CMK (cell line): Measurements from ENCODE around the gene HBS1L.
"Not testable (repeated sequence)": the region's sequence is repeated elsewhere in the genome, so short reads cannot be mapped to it uniquely, and the experiment has no call there.

ENCODE experiments used
- DNase-seq: peaks from one replicate; pipeline ENCODE4 v3.0.0-alpha.2; 2010; ENCODE audit warnings: low read depth

Gene HBS1L

DNA sequence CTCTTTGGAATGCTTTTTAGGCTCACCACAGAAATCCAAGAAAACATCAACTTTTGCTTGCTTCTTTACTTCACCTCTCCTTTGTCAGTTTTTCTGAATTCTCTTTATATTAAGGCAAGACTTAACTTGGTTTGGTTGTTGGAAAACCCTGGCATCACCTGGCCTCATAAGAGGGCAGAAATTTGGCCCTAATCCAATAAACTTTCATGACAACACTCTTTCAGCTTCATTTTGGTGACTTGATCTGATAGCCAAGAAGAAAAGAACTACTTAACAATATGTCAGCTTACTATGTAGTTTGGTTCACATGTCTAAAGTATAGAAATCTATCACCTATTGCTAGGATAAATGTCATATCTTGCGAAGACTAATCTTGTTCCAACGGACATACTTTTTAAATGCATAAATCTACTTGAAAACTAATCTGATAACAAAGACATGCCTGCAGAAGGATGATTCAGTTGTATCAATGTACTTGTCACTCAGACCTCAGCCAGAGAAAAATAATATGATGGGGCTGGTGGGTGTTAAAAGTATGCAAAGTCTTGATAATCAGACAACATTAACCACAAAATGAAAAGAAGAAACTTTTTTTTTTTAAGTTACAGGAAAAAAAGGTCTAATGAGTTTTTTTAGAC lies 19.3 kb upstream of the HBS1L start:
- no peak for DNase-seq

DNA sequence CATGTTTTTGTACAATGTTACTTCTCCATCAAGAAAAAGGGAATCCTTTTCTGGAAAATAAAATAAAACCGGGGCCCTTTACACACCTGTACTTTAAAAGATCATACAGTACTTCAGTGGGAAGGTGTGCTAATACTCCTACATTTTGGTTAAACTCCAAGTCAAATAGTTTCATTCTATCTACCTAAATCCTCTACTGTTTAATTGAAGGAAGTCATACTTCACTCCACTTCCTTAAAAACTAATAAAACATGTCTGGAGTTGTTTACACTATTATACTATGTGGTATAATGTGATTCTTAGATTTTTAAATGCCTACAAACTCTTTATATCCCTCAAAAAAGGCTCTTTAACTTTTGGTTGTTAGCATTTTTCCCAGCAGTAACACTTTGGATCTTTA lies 18.6 kb upstream of the HBS1L start:
- DNase-seq: no peak

- no peak for DNase-seq
Observed at GRCh38 chr6:135072753-135073152, 18.1 kb upstream of the HBS1L start.

- no peak for DNase-seq
Observed at GRCh38 chr6:135071541-135071940, 16.9 kb upstream of the HBS1L start.

DNA sequence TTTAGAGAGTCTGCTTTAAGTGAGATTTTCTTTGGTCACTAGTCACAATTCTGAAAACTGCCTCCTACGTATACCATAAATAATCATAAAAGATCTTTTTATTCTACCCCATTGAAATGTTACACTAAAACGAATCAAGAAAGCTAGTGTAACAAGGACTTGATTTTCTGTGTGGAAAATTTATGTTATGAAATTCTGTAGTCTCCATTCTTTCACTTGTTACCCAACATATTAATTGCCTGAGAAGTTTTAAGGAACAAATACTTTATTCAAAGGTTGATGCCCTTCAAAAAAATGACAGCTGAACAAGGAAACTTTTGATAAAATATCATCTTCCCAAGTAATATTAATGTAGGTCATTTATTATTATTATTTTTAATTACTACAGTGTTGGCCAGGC lies 13.3 kb upstream of the HBS1L start:
- DNase-seq: no peak

- no peak for DNase-seq
Observed at GRCh38 chr6:135066806-135067205, 12.2 kb upstream of the HBS1L start.

- no peak for DNase-seq
Observed at GRCh38 chr6:135066397-135066796, 11.8 kb upstream of the HBS1L start.

- no peak for DNase-seq
Observed at GRCh38 chr6:135064586-135064985, 10.0 kb upstream of the HBS1L start.

GRCh38 chr6:135063926-135064325 lies 9.3 kb upstream of the HBS1L start:
- no peak for DNase-seq

- no peak for DNase-seq
Observed at GRCh38 chr6:135062735-135063134, 8.1 kb upstream of the HBS1L start.

DNA sequence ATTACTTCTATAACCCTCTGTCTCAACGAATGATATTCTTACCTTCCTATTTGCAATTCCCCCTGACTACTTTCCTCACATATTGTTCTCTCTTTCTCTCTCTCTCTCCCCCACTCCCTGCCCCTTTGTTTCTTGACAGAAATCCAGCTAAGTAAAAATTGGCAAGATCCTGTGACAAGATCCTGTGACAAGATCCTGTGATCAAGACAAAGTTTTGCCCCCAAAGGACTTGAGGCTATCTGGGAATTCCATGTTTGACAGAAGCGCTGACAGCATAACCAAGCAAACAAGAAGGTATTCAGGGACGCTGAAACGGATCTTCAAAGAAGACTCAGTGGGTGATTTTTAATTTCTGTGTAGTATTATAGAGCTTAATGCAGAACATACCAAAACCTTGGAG lies 5.5 kb upstream of the HBS1L start:
- no peak for DNase-seq

- not testable (repeated sequence) for DNase-seq
Observed at GRCh38 chr6:135058299-135058698, 3.7 kb upstream of the HBS1L start.

DNA sequence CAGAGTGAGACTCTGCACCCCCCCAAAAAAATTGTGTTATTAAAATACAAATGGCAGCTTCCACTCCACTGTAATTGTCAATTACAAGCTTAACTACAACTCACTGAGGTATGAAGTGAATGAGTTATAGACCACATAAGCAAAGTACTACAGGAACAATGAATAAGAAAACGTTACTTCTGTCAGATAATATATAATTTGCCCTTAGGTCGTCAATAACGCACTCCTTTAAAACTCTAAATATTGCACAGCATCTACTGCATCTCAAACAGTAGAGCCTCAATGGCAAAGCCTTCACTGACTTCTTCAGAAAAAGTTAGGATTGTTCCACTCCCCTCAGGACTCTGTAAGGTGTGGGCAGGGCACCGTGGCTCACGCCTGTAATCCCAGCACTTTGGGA lies 2.0 kb upstream of the HBS1L start:
- no peak for DNase-seq

- no peak for DNase-seq
Observed at GRCh38 chr6:135054226-135054568, 425 bp downstream of the HBS1L start.

DNA sequence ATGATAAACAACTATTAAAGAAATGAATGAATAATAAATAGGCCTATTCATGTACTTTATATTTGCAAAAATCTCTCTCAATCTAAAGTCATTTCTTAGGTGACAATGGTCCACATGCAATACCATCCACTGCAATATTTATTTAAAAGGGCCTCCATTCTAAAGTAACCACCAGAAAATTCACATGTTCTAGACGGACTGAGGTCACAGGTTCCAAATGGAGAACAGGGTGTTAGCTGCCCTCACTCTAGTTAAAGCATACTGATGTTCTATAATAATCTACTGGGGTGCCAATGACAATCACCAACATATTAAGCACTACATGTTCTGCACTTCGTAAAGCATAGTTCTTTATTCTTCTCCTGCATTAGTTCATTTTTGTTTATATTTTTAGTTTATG lies 1.2 kb downstream of the HBS1L start:
- no peak for DNase-seq

GRCh38 chr6:135052939-135053338 lies 1.7 kb downstream of the HBS1L start:
- DNase-seq: no peak

GRCh38 chr6:135048915-135049314 lies 5.7 kb downstream of the HBS1L start:
- DNase-seq: no peak

- DNase-seq: no peak
Observed at GRCh38 chr6:135047336-135047735, 7.3 kb downstream of the HBS1L start.

GRCh38 chr6:135046912-135047311 lies 7.7 kb downstream of the HBS1L start:
- no peak for DNase-seq

DNA sequence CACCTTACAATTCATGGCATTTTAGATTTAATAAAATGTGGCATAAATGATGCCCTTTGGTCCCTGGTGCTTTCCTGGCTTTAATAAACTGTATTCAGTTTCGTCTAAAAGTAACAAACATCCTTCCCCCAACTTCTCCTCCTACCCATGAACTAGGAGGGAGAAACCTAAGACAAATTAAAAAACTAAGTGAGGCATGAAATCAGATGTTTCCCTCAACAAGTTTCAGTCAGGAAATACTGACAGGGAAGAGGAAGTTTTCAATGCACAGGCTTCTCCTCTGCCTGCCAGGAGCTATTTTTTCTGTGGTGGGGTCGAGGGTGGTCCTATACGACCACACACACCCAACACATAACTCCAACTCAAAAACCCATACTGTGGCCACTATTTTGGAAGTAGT lies 10.0 kb downstream of the HBS1L start:
- DNase-seq: no peak

GRCh38 chr6:135043846-135044245 lies 10.8 kb downstream of the HBS1L start:
- no peak for DNase-seq

GRCh38 chr6:135043364-135043763 lies 11.3 kb downstream of the HBS1L start:
- DNase-seq: no peak

DNA sequence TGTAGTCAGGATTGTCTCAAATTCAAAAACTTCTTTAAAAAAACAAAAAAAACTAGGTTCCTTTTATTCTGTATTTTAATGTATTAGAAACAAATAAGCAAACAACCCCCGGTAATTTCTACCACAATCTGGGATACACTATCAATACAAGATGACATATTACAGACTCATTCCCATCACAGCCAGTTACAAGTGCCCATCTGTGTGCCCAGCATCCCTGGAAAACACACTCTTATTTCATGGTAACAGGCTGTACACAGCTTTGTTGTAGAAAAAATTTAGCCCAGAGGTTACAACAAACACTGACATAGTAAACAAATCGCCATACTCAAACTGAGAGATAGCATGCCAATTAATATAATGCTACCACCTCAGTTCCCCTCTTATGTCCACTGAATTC lies 16.3 kb downstream of the HBS1L start:
- DNase-seq: no peak

GRCh38 chr6:135037541-135037940 lies 17.1 kb downstream of the HBS1L start:
- no peak for DNase-seq
